Body of pancreas (tissue), 4 donors: ENCODE results near the gene PCP4. TPM values are rescaled to one million over a fixed set of nuclear protein-coding genes. Genes with fewer than 3 reads are reported as not detected.

Source experiments
- ATAC-seq: fragments of 150-250 bp; one replicate; pipeline ENCODE4 v1.9.1; 2016
- DNase-seq, 4 donors: peaks; one replicate each; pipeline ENCODE4 v3.0.0-alpha.2; 2019
- H3K27ac ChIP-seq, 4 donors: fragments of 200-600 bp; sonication (generic); 1 replicate in 3 of 4; 2 replicates in 1 of 4; pipeline versions ENCODE4 v1.5.1 to v1.6.1; 2016 to 2019; ENCODE audit warnings: mild to moderate bottlenecking in 1 of 4, mixed read lengths in 1 of 4, moderate library complexity in 1 of 4
- H3K27me3 ChIP-seq, 2 donors: fragments of 200-600 bp; sonication (generic); one replicate each; pipeline ENCODE4 v1.6.0; 2016; ENCODE audit warnings: mild to moderate bottlenecking in 1 of 2
- H3K36me3 ChIP-seq, 2 donors: fragments of 200-600 bp; sonication (generic); replicated peaks in 1 of 2; 2 replicates each; pipeline ENCODE4 v1.5.1; 2016; ENCODE audit warnings: low read depth in 2 of 2; ENCODE audit not compliant: insufficient read depth in 1 of 2
- H3K4me1 ChIP-seq: fragments of 200-600 bp; sonication (generic); one replicate; pipeline ENCODE4 v1.6.0; 2016
- H3K4me3 ChIP-seq, 2 donors: fragments of 200-600 bp; sonication (generic); 1 replicate in 1 of 2; 2 replicates in 1 of 2; pipeline ENCODE4 v1.5.1; 2016 to 2019
- H3K9me3 ChIP-seq, 3 donors: fragments of 200-600 bp; sonication (generic); 1 replicate in 2 of 3; 2 replicates in 1 of 3; pipeline ENCODE4 v1.5.1; 2016
- POLR2A ChIP-seq, 3 donors: fragments of 450-650 bp; IDR thresholded peaks; one replicate each; pipeline ENCODE4 v1.6.1; 2016; ENCODE audit warnings: antibody characterized with exemption in 3 of 3, mild to moderate bottlenecking in 2 of 3
- WGBS, 2 donors: methylation state at CpG; one replicate each; pipeline ENCODE4 v1.1.5; 2017; 5-methylcytosine and 5-hydroxymethylcytosine counted together
- intact Hi-C: fragments of 100-400 bp; cut with DNase I; formaldehyde crosslinking; loops from one replicate; pipeline ENCODE4 v1.15.1; 2023
- total RNA-seq, 2 donors: library from RNA; depleted of rRNA; stranded (reverse); fragments of >200 nt; gene quantifications; one replicate each; pipeline ENCODE4 v1.1.0, GENCODE V29; 2016
- TF ChIP-seq, protein P1 (sequence below), 7 experiments: fragments of 450-650 bp in 4 of 7; fragments of 200-600 bp in 3 of 7; sonication (generic) in 3 of 7; IDR thresholded peaks; one replicate each; pipeline ENCODE4 v1.5.1; 2016 to 2019; ENCODE audit warnings: antibody characterized with exemption in 7 of 7

Gene PCP4
- total RNA-seq, 2 donors from 2014 or later, result 1.6 TPM; not detected in 1

DNA sequence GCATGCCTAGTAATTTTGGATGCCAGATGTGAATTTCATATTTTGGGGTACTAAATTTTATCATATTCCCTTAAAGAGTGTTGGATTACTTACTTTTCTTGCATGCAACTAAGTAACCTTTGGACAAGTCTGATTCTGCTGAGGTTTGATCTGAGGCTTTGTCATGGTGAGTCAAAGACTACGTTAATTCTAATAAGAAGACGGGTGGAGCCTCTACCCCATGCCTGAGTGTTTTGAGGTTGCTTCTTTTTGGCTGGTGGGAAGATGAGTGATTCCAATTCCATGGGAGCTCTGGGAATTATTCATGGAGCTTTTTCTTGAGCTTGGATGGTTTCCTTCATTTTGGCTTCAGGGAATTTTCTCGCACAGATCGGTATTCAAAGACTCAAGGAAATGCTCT is 11.6 kb upstream of the PCP4 start:
- no peaks in the 10 kb centered on the region for H3K36me3 ChIP-seq
- H3K9me3 ChIP-seq, result no peaks in the 10 kb centered on the region
- TF ChIP-seq POLR2A (IDR thresholded peaks at IDR 0.05), result no peak
- TF ChIP-seq, protein P1, sequence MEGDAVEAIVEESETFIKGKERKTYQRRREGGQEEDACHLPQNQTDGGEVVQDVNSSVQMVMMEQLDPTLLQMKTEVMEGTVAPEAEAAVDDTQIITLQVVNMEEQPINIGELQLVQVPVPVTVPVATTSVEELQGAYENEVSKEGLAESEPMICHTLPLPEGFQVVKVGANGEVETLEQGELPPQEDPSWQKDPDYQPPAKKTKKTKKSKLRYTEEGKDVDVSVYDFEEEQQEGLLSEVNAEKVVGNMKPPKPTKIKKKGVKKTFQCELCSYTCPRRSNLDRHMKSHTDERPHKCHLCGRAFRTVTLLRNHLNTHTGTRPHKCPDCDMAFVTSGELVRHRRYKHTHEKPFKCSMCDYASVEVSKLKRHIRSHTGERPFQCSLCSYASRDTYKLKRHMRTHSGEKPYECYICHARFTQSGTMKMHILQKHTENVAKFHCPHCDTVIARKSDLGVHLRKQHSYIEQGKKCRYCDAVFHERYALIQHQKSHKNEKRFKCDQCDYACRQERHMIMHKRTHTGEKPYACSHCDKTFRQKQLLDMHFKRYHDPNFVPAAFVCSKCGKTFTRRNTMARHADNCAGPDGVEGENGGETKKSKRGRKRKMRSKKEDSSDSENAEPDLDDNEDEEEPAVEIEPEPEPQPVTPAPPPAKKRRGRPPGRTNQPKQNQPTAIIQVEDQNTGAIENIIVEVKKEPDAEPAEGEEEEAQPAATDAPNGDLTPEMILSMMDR (IDR thresholded peaks at IDR 0.05), result no peak
- DNase-seq (no peak), ATAC-seq (no peak)
- intact Hi-C loops, result no loop called here
- H3K27me3 ChIP-seq, result no peaks in the 10 kb centered on the region
- no peak overlapping the region for H3K4me3 ChIP-seq
- peaks cover 15% of the 10 kb centered on the region for H3K4me1 ChIP-seq
- 81 to 86% methylated on average over 4 of the region's 4 CpGs for WGBS, 2 donors
- H3K27ac ChIP-seq, result no peak overlapping the region

DNA sequence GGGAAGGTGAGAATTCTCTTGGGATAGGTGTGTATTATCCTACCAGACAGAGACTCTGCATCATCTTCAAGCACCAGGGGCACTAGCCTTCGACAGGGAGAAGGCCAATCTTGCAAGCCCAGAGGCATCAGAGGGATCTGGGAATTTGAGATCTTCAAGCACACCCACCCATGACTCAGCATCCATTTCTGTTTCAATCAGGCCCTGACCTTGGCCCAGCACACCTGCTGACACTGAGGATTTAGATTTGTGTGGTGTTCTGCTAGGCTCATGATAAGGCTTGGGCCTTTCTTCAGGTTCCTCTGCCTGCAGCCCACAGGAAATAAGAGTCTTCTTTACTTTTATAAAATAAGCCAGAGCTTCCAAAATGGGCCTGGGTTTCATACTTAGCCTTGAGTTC is 6.6 kb upstream of the PCP4 start:
- Histone ChIP-seq H3K27me3 (no peaks in the 10 kb centered on the region), H3K4me3 (no peak overlapping the region), H3K27ac (no peak overlapping the region), H3K9me3 (no peaks in the 10 kb centered on the region), H3K4me1 (no peaks in the 10 kb centered on the region), H3K36me3 (no peaks in the 10 kb centered on the region)
- 60 to 88% methylated on average over 1 of the region's 1 CpG for WGBS, 2 donors
- TF ChIP-seq POLR2A (IDR thresholded peaks at IDR 0.05), result no peak
- TF ChIP-seq, protein P1 (IDR thresholded peaks at IDR 0.05), result no peak
- intact Hi-C loops, result loop anchor here (10.0 kb wide), 1 partner anchor 264 kb away; no protein-coding TSS in a partner anchor
- no peak for DNase-seq
- ATAC-seq, result no peak

DNA sequence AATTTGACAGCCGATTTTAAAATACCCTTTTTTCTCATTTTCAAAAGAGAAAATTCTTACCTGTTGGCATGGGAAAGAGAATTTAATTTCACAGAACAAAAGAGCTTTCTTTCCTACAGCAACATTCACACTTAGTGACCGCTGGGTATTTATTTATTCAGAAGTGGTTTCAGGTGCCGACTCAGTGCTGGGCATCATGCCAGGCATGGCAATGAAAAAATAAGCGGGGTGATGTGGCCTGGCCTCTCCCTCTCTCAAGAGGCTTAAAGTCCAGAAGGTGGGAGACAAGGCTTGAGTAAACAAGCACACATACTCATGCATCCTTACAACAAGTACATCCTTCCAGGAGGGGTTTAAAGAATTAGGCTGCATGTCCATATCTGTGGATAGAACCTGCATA is 4.1 kb upstream of the PCP4 start:
- Histone ChIP-seq H3K27ac (no peak overlapping the region), H3K27me3 (no peaks in the 10 kb centered on the region), H3K4me1 (no peaks in the 10 kb centered on the region), H3K4me3 (no peak overlapping the region), H3K36me3 (no peaks in the 10 kb centered on the region), H3K9me3 (no peaks in the 10 kb centered on the region)
- DNase-seq (peak in 3 of 4 donors; percentile 15 to 38 (median 31)), ATAC-seq (no peak)
- WGBS, 2 donors, result 19% methylated on average over 4 of the region's 4 CpGs
- TF ChIP-seq, protein P1 (IDR thresholded peaks at IDR 0.05), result no peak
- TF ChIP-seq POLR2A (IDR thresholded peaks at IDR 0.05), result no peak
- intact Hi-C loops, result loop anchor here (10.0 kb wide), 1 partner anchor 262 kb away; no protein-coding TSS in a partner anchor

DNA sequence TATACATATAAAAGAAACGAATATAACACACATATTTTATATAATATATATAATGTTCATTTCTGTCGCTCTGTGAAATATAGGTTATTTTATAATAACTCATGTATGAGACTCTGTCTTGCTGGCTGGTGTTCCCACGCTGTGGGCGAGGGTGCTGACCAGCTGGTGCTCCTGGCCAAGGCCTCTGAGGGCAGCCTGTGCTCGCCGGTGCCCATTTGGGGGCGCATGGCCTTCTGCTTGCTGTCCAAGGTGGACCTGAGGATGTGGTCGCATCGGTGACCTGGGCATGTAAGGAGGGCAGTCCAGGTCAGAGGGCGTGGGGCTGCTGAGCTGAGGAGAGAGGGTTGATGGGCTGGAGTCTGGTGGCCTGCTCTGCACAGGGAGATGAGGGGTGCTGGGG is 1.1 kb upstream of the PCP4 start:
- H3K9me3 ChIP-seq, result no peaks in the 10 kb centered on the region
- no peaks in the 10 kb centered on the region for H3K36me3 ChIP-seq
- H3K27me3 ChIP-seq, result no peaks in the 10 kb centered on the region
- intact Hi-C loops, result loop anchor here (10.0 kb wide), 1 partner anchor 259 kb away; no protein-coding TSS in a partner anchor
- 70 to 74% methylated on average over 9 to 10 of the region's 10 CpGs for WGBS, 2 donors
- no peaks in the 10 kb centered on the region for H3K4me1 ChIP-seq
- H3K4me3 ChIP-seq, result no peak overlapping the region
- ATAC-seq (no peak), DNase-seq (no peak)
- no peak overlapping the region for H3K27ac ChIP-seq
- no peak for TF ChIP-seq POLR2A (IDR thresholded peaks at IDR 0.05)

DNA sequence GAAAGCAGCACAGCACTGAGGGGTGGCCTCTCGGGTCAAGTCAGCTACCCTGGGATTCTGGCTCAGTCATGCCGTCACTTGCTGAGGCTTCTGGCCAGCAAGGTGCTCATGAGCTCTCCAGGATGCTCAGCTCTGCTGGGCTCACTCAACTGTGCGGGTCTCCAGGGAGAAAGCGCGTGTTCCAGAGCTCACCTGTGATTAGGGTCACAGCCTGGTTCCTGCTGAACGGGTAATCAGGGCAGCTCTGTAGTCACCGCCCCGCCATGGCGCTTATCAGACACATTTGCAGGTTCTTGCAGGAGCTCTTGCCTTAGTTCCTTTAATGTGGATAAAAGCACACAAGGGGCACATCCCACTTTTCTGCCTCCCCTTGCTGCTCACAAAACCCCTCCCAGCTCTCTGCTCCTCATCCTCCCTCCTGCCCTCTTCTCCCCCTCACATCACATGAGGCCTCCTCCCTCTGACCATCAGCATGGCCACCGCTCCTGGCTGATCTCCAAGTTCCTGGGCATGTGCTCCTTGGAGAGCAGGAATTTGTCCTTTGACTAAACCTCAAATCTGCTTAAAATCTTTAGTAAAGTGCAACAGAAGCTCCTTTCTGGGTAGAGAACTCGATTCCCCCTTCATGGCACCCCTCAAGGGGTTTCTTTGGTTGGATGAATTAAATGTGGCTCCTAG is 2.0 kb downstream of the PCP4 start:
- H3K4me3 ChIP-seq, result no peak overlapping the region
- no peak overlapping the region for H3K27ac ChIP-seq
- WGBS, 2 donors, result 43 to 54% methylated on average over 9 of the region's 11 CpGs
- no peaks in the 10 kb centered on the region for H3K9me3 ChIP-seq
- no peaks in the 10 kb centered on the region for H3K36me3 ChIP-seq
- intact Hi-C loops, result loop anchor here (10.0 kb wide), 1 partner anchor 256 kb away; no protein-coding TSS in a partner anchor
- DNase-seq (peak in 1 of 4 donors; percentile 7), ATAC-seq (no peak)
- no peaks in the 10 kb centered on the region for H3K27me3 ChIP-seq
- TF ChIP-seq POLR2A (IDR thresholded peaks at IDR 0.05), result no peak
- TF ChIP-seq, protein P1 (IDR thresholded peaks at IDR 0.05), result no peak
- H3K4me1 ChIP-seq, result no peaks in the 10 kb centered on the region
